HG02870 (cell line): ENCODE data around the gene AHRR.
"Not testable (repeated sequence)": the region's sequence is repeated elsewhere in the genome, so short reads cannot be mapped to it uniquely, and the experiment has no call there.

Experiments
- ATAC-seq: cut with Tn5 transposase; IDR thresholded peaks from one replicate; pipeline ENCODE4 v1.9.1; 2021; ENCODE audit warnings: mild to moderate bottlenecking, moderate library complexity; ENCODE audit not compliant: unreplicated experiment

AHRR gene

GRCh38 chr5:390623-391491 is 69.3 kb downstream of the AHRR start:
- ATAC-seq: no peak

GRCh38 chr5:392431-392988 is 71.0 kb downstream of the AHRR start:
- peak; percentile 90 for ATAC-seq

- ATAC-seq: no peak
These were observed 72.3 kb downstream of the AHRR start for GRCh38 chr5:393846-394275.

GRCh38 chr5:394671-395155 is 73.2 kb downstream of the AHRR start:
- no peak for ATAC-seq

- ATAC-seq: no peak
These were observed 73.8 kb downstream of the AHRR start for GRCh38 chr5:395156-395920.

GRCh38 chr5:395921-396530 is 74.5 kb downstream of the AHRR start:
- ATAC-seq: no peak

GRCh38 chr5:396531-396961 is 75.0 kb downstream of the AHRR start:
- ATAC-seq: no peak

GRCh38 chr5:398141-398474 is 76.6 kb downstream of the AHRR start:
- not testable (repeated sequence) for ATAC-seq

GRCh38 chr5:398475-399295 is 77.2 kb downstream of the AHRR start:
- ATAC-seq: no peak

GRCh38 chr5:399296-400281 is 78.1 kb downstream of the AHRR start:
- ATAC-seq: peak; percentile 64

GRCh38 chr5:400282-401145 is 79.0 kb downstream of the AHRR start:
- ATAC-seq: peak; percentile 6

GRCh38 chr5:401146-402034 is 79.9 kb downstream of the AHRR start:
- no peak for ATAC-seq

- not testable (repeated sequence) for ATAC-seq
These were observed 80.7 kb downstream of the AHRR start for GRCh38 chr5:402219-402614.

- ATAC-seq: peak; percentile 56
These were observed 81.3 kb downstream of the AHRR start for GRCh38 chr5:402615-403359.

GRCh38 chr5:403995-404394 is 82.5 kb downstream of the AHRR start:
- ATAC-seq: no peak

- ATAC-seq: no peak
These were observed 83.2 kb downstream of the AHRR start for GRCh38 chr5:404666-405241.
